Breast epithelium (tissue), 4 donors: ENCODE measurements around the gene SLC5A2. TPM values are rescaled to one million over a fixed set of nuclear protein-coding genes. Genes with fewer than 3 reads are reported as not detected.

Experiments
- DNase-seq, 2 donors: peaks; one replicate each; pipeline ENCODE4 v3.0.0-alpha.2; 2019; ENCODE audit warnings: low spot score in 2 of 2
- H3K27ac ChIP-seq, 2 donors: fragments of 200-600 bp; sonication (generic) in 1 of 2; one replicate each; pipeline ENCODE4 v1.5.1; 2016 to 2019; ENCODE audit warnings: mild to moderate bottlenecking in 1 of 2
- H3K27me3 ChIP-seq, 2 donors: fragments of 200-600 bp; sonication (generic) in 1 of 2; one replicate each; pipeline versions ENCODE4 v1.5.1 to v1.6.0; 2017 to 2019; ENCODE audit warnings: control low read depth in 1 of 2, mild to moderate bottlenecking in 1 of 2
- H3K36me3 ChIP-seq: fragments of 200-600 bp; one replicate; pipeline ENCODE4 v1.5.1; 2019
- H3K4me1 ChIP-seq, 2 donors: fragments of 200-600 bp; sonication (generic); one replicate each; pipeline ENCODE4 v1.5.1; 2016 to 2019; ENCODE audit warnings: control low read depth in 1 of 2
- H3K4me3 ChIP-seq, 3 donors: fragments of 200-600 bp; sonication (generic); 1 replicate in 2 of 3; 2 replicates in 1 of 3; pipeline ENCODE4 v1.5.1; 2016 to 2019; ENCODE audit warnings: mild to moderate bottlenecking in 3 of 3, moderate library complexity in 2 of 3
- H3K9me3 ChIP-seq, 2 donors: fragments of 200-600 bp; sonication (generic) in 1 of 2; one replicate each; pipeline ENCODE4 v1.5.1; 2016 to 2019; ENCODE audit warnings: control low read depth in 1 of 2
- CTCF ChIP-seq, 3 donors: fragments of 450-650 bp; IDR thresholded peaks; one replicate each; pipeline ENCODE4 v1.5.1; 2016 to 2017; ENCODE audit warnings: antibody characterized with exemption in 3 of 3, mild to moderate bottlenecking in 3 of 3, moderate library complexity in 3 of 3
- POLR2A ChIP-seq: fragments of 450-650 bp; IDR thresholded peaks from one replicate; pipeline ENCODE4 v1.6.1; 2016; ENCODE audit warnings: antibody characterized with exemption, mild to moderate bottlenecking, moderate library complexity
- POLR2AphosphoS5 ChIP-seq, 3 donors: sonication (generic); formaldehyde crosslinking; IDR thresholded peaks; one replicate each; pipeline ENCODE4 v1.6.1; 2017; ENCODE audit warnings: antibody characterized with exemption in 3 of 3
- intact Hi-C: fragments of 100-400 bp; cut with DNase I; formaldehyde crosslinking; loops from one replicate; pipeline ENCODE4 v1.15.1; 2023; ENCODE audit warnings: low total_unique reads
- total RNA-seq, 3 donors: library from RNA; depleted of rRNA; stranded (reverse); fragments of >200 nt; gene quantifications; one replicate each; pipeline ENCODE4 v1.1.0, GENCODE V29; 2016

SLC5A2 gene
- total RNA-seq, 3 donors from 2014 or later = 0.44 to 0.98 TPM; not detected in 1

DNA sequence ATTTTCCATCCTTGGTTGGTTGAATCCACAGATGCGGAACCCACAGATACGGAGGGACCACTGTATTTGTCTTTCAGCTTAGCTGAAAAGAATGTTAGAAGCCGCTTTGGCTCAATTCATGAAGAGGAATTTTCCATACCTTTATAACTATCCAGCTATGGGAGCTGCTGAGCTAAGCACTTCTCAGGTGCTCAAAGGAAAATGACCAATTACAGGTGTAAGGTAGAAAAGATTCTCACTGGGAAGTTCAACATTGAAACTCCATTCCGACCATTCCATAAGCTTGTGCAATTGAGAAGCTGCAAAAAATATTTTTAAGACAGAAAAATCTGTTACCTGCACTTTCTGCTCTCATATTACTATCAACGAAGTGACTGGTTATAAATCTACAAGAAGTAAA lies 47.5 kb downstream of the SLC5A2 start:
- H3K27me3 ChIP-seq = peaks cover 0 to 20% of the 10 kb centered on the region in 2 donors

GRCh38 chr16:31531096-31531495 lies 48.2 kb downstream of the SLC5A2 start:
- Histone ChIP-seq H3K4me1 (peaks cover 0 to 3% of the 10 kb centered on the region in 2 donors), H3K27ac (no peak overlapping the region), H3K27me3 (peaks cover 0 to 20% of the 10 kb centered on the region in 2 donors), H3K9me3 (no peaks in the 10 kb centered on the region), H3K4me3 (no peak overlapping the region), H3K36me3 (no peaks in the 10 kb centered on the region)
- TF ChIP-seq POLR2AphosphoS5 (IDR thresholded peaks at IDR 0.05) (no peak), POLR2A (no peak), CTCF (IDR thresholded peaks at IDR 0.05) (no peak)
- DNase-seq = no peak
- intact Hi-C loops = no loop called here

More for the DNA sequence above, 47.5 kb downstream of the SLC5A2 start:
- intact Hi-C loops = no loop called here
- Histone ChIP-seq H3K9me3 (no peaks in the 10 kb centered on the region), H3K27ac (no peak overlapping the region), H3K4me3 (no peak overlapping the region), H3K36me3 (no peaks in the 10 kb centered on the region), H3K4me1 (peaks cover 0 to 3% of the 10 kb centered on the region in 2 donors)
- TF ChIP-seq CTCF (IDR thresholded peaks at IDR 0.05) (no peak), POLR2AphosphoS5 (IDR thresholded peaks at IDR 0.05) (no peak), POLR2A (no peak)
- no peak for DNase-seq

DNA sequence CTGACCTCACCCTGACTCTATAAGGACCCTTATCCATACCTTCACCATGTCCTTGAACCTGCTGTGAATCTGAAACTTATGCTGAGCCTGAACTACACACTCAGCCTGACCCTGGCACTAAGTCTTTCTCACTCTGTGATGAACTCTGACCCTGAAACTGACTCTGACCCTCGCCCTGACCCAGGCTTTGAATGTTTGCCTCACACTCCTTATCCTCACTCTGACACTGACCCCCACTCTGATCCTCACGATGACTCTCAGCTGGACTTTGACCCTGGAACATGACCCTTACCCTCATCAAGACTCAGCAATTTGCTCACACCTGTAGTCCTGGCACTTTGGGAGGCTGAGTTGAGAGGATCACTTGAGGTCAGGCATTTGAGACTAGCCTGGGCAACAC lies 49.2 kb downstream of the SLC5A2 start:
- Histone ChIP-seq H3K27ac (no peak overlapping the region), H3K4me1 (peaks cover 0 to 3% of the 10 kb centered on the region in 2 donors), H3K9me3 (no peaks in the 10 kb centered on the region), H3K4me3 (no peak overlapping the region), H3K27me3 (peaks cover 0 to 20% of the 10 kb centered on the region in 2 donors), H3K36me3 (no peaks in the 10 kb centered on the region)
- intact Hi-C loops = no loop called here
- no peak for DNase-seq
- TF ChIP-seq POLR2AphosphoS5 (IDR thresholded peaks at IDR 0.05) (no peak), CTCF (IDR thresholded peaks at IDR 0.05) (no peak)

- peaks cover 0 to 21% of the 10 kb centered on the region in 2 donors for H3K27me3 ChIP-seq
- no peaks in the 10 kb centered on the region for H3K9me3 ChIP-seq
- no peak for DNase-seq
- peaks cover 0 to 3% of the 10 kb centered on the region in 2 donors for H3K4me1 ChIP-seq
- intact Hi-C loops = no loop called here
- no peaks in the 10 kb centered on the region for H3K36me3 ChIP-seq
- H3K4me3 ChIP-seq = no peak overlapping the region
- no peak for TF ChIP-seq POLR2A
- TF ChIP-seq CTCF (IDR thresholded peaks at IDR 0.05) = no peak
- no peak for TF ChIP-seq POLR2AphosphoS5 (IDR thresholded peaks at IDR 0.05)
- H3K27ac ChIP-seq = no peak overlapping the region
Measured at GRCh38 chr16:31532896-31533295, 50.0 kb downstream of the SLC5A2 start.

GRCh38 chr16:31535737-31536136 lies 52.8 kb downstream of the SLC5A2 start:
- H3K4me1 ChIP-seq = no peaks in the 10 kb centered on the region
- intact Hi-C loops = no loop called here
- no peak overlapping the region for H3K27ac ChIP-seq
- no peak overlapping the region for H3K4me3 ChIP-seq
- peaks cover 0 to 6% of the 10 kb centered on the region in 2 donors for H3K27me3 ChIP-seq
- TF ChIP-seq POLR2A (no peak), CTCF (IDR thresholded peaks at IDR 0.05) (no peak), POLR2AphosphoS5 (IDR thresholded peaks at IDR 0.05) (no peak)
- peaks cover 0 to 11% of the 10 kb centered on the region in 2 donors for H3K9me3 ChIP-seq
- no peak for DNase-seq
- no peaks in the 10 kb centered on the region for H3K36me3 ChIP-seq
